HG02588 (cell line): ENCODE data around the gene HDAC3.
A peak's percentile ranks its signal among the peaks of the same experiment; 100 is the strongest.

ENCODE experiments used
- ATAC-seq: cut with Tn5 transposase; IDR thresholded peaks from one replicate; pipeline ENCODE4 v1.9.1; 2021; ENCODE audit warnings: mild to moderate bottlenecking, moderate library complexity; ENCODE audit not compliant: unreplicated experiment

HDAC3 gene

DNA sequence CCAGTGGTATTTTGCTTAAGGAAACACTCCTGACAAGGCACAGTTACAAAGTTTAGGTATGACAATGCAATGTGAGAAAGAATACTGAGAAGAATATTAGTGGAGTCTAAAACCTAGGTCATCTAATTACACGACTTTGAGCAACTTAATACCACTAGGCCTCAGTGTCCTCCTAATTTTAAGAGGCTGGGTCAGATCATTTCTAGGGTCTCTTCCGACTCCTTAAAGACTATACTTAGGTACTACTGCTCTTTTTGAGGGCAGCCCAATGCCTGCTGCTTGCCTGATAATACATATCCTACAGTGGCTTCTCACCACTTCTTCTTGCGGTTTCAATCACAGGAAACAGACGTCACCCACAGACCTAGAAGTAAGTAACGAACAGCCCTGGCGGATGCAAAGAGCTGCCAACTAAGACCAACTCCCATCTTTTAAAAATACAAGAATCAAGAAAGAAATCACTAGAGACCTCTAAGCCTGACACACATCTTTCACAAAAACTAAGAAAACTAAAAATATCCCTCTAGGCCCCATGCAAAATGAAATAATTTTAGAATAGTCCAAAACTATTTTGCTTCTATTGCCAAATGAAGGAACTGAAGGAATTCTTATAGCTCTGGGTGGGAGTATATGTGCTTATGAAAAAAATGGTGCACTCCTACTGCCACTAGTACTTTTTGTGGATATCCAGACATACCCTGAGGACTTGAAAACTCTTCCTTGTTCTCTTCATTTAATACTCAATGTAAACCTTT, 30.9 kb downstream of the HDAC3 start:
- peak; percentile 97 for ATAC-seq

DNA sequence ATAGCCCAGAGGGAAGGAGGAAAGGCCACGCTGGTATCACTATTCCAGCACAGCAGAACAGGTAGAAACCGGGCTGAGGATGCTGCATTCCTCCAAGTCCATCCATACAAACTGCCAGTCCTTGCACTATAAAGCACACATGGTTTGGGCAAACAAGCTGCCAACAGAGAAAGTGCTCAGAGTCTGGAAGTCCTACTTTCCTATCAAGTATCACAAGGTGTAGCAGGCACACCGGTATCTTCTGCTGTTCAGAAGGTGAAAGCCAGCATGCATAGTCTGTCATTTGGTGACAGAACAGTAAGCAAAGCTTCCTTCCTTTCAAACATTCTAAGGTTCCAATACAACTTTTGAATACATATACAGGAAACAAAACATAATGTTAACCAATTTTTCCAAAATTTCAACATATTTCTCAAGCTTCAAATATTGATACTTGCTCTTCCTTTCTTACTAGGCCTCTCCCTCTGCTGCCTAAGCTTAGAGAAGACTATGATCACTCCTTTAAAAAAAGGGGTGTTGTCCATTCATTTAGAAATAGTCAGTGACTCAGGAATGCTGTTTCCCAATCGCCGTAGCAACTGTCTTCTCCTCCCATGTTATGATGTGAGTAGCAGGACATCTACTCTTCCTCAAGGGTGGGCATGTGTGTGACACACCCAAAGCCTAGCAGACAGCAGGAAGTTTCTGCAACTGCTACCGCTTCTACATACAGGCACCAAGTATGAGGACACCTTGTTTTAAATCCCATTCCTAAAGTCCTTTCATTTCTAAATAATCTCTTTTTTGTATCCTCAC, 32.5 kb downstream of the HDAC3 start:
- no peak for ATAC-seq

DNA sequence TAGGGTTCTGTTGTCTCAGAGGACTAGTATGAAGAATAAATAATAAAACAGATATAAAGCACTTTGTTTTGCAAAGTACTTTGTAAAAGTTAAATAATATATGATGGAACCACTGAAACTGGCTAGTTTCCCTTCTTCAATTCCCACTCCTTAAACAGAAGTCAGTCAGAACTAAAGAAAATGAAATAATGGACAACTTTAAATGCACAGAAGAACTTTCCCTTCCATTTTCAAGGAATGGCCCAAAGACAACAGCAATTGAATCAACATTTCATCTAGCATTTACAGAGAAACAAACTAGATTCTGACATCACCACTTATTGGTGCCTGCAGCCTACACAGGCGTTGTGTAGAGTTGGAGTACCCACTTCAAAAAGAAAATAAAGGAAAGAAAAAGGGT, 34.0 kb downstream of the HDAC3 start:
- no peak for ATAC-seq

DNA sequence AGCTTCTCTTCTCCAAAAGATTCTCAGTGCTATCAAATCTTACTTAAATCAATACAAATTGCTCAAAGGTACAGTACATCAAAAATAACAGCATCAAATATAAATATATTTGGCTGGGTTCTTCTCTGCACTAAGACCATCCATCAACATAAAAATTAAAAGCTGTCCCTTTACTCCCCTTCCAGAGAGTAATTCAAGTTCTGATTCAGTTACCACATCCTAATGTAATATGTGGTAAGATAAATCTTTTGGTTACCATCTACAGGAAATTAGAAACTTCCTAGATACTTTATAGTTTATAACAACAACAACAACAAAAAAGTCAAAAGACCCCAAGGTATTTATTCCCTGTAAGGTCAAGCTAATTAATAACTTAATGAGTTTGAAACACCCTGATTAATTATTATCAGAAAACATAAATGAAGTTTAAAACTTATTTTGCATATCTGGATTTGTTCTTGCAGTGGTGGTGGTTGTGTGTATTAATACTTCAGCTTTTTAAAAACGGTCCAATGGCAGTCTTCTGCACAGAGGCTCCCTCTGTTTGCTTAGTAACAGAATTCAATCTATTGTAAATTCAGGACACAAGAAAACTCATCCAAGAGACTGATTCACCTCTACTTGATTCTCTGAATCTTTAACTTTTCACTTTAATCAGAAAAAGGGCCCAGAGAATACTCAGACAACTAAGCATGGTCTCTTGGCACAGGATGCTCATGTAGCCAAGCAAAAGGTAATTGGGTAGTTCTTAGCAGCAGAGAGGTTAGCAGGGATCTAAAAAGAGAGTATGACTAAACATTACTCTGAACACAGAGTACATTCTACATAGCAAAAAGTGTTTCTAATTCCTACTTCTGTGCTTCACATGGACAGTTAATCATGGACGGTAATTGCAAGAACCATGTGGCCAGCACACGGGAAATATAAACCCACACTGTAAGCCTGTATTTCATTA, 38.0 kb downstream of the HDAC3 start:
- no peak for ATAC-seq

DNA sequence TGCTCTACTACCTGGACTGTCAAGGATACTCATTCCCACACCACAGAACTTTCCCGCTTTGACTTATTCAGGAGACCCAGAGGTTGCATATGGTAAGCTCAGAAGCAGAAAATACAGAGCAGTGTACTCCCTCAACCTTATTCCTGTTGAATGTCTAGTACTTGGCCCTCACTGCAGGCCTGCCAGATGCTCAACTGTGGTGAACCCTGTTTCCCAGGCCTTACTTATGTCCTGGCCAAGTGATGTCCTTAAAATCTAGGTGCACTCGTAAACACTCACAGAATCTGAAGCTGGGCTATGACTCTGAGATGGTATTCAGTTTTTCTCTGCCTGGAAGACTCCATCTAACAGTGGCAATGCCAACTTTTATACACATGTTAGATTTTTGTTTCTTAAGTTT, 38.8 kb downstream of the HDAC3 start:
- no peak for ATAC-seq

DNA sequence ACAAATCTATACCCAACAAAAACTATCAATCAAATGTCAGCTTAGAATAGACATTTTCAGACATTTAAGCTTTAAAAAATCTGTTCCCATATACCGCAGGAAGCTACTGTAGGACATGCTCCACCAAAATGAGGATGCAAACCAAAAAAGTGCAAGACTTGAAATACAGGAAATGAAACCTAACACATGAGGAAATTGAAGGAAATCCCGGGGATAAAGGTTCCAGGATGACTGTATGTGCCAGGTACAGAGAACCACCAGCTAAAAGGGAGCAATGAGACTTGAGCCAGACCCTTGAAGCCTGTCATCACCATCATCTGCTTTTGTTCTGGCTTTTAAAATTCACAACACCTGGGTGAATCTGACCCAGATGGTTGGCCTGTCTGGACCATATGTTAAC, 39.3 kb downstream of the HDAC3 start:
- no peak for ATAC-seq

DNA sequence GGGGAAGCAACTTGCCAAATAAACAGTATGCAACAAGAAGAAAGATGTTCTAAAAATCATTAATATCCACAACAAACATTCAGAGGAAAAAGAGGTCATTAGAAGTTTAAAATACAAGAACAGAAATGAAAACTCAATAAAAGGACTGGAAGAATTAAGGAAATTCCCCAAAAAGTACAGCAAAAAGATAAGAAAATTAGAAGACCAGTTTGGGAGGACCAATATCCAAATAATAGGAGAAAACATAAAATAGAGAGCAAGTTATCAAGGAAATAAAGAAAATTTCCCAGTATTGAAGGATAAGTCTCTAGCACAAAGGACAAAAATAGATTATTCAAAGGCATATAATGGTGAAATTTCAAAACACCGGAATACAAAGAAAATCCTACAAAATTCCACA, 39.8 kb downstream of the HDAC3 start:
- no peak for ATAC-seq

DNA sequence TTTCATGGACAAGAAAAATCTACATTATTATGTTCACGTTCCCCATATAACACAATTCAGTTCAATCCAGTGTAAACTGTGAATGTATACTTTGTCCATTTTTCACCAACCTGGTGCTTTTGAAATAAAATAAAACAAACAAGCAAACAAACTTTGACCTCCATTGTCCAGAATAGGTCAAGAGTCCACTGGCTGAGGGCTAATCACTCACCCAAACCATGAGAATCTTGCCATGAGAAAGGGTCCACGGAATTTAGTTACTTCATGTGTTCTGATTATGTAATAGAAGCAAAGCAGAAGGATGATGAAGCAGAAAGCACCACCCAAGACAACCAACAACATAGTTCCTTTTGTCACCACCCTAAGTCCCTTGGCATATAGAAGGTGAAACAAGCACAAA, 46.5 kb downstream of the HDAC3 start:
- ATAC-seq = no peak

DNA sequence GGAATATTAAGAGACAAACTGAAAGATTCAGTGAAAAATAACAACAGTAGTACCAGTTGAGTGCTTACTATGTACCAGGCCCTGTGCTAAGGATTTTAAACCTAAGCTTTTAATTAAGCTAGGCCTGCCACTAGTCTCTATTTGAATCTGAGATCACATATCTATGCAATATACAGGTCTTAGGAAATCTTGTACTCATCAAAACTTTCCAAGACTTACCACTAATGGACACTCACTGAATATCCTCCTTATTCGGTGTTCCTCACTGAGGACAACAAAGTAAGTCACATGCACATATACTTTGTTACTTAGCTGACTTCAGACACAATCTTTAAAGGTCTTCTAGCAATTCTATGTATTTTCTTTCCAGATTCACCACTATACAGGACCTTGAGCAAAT, 50.4 kb downstream of the HDAC3 start:
- no peak for ATAC-seq

DNA sequence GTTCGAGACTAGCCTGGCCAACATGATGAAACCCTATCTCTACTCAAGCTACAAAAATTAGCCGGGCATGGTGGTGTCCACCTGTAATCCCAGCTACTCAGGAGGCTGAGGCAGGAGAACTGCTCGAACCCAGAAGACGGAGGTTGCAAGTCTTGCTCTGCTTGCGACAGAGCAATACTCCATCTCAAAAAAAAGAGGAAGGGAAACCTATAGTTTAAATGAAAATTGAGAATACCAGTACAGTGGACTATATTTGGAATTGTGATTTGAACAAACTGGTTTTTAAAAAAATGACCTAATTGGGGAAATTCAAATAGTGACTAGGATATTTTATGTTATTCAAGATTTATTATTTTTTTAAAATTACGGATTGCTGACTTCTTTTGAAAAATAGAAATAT, 51.1 kb downstream of the HDAC3 start:
- no peak for ATAC-seq

DNA sequence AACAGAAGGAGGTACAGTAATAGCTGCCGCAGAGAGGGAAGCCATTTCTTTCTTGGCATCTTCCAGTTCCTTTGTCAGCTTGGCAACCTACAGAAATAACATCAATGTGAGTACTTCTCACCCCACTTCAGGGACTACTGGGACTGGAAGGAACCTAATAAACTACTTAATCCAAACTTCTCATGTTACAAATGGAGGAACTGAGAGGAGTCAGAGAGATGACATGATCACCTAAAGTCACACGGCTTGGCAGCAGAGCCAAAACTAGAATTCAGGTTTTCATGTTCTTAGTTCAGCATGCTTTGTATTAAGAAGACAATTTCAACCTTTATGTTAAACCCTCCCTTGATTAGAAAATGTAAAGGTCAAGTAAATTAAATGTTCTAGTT, 62.5 kb downstream of the HDAC3 start:
- ATAC-seq = no peak

DNA sequence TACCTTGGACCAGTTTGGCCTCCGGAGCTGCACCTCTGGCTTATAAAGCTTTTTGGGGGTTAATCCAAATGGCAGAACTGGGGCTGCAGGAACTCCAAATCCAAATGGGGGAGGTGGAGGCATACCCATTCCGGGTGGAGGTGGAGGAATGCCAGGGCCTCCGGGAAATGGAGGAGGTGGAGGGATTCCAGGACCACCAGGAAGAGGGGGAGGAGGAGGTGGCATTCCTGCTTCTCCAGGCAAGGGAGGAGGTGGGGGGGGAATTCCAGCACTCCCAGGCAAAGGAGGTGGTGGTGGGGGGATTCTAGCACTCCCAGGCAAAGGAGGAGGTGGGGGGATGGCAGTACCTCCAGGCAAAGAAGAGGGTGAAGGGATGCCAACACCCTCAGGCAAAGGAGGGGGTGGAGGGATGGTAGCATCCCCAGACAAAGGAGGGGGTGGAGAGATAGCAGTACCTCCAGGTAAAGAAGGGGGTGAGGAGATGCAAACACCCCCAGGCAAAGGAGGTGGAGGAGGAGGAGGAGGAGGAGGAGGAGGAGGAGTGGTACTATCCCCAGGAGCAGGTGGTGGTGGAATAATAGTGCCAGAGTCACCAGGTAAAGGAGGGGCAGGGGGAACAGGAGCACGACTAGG, 63.0 kb downstream of the HDAC3 start:
- ATAC-seq = no peak
